ENCODE data around the gene ST6GALNAC3. TPM values are rescaled to one million over a fixed set of nuclear protein-coding genes. Genes with fewer than 3 reads are reported as not detected.

ST6GALNAC3 gene
- polyA plus RNA-seq, 4 donors = under 0.01 to 21.7 (median 2.6) TPM

GRCh38 chr1:76298399-76298798 is 223.9 kb downstream of the ST6GALNAC3 start:
- Histone ChIP-seq H3K4me1 (ENCODE audit: control insufficient read depth in 3 of 3, insufficient read depth in 2 of 3, low read depth in 1 of 3, low read length in 2 of 3) (no peaks in the 10 kb centered on the region), H3K27ac (ENCODE audit: low read depth in 1 of 3, low read length in 2 of 3) (no peak overlapping the region), H3K9me3 (ENCODE audit: control insufficient read depth in 2 of 2, insufficient read depth in 1 of 2, low read depth in 1 of 2, low read length in 1 of 2) (peaks cover 0 to 1% of the 10 kb centered on the region in 2 donors), H3K27me3 (ENCODE audit: control insufficient read depth in 3 of 3, insufficient read depth in 3 of 3, low read length in 3 of 3) (no peaks in the 10 kb centered on the region), H3K36me3 (ENCODE audit: control insufficient read depth in 3 of 3, insufficient read depth in 2 of 3, low read depth in 1 of 3, low read length in 3 of 3) (no peaks in the 10 kb centered on the region), H3K4me3 (ENCODE audit: low read depth in 1 of 3, low read length in 3 of 3) (no peak overlapping the region)
- WGBS, 3 donors = 64 to 68% (median 67%) methylated on average over 4 of the region's 4 CpGs
- FAIRE-seq (no peak), DNase-seq (no peak)

DNA sequence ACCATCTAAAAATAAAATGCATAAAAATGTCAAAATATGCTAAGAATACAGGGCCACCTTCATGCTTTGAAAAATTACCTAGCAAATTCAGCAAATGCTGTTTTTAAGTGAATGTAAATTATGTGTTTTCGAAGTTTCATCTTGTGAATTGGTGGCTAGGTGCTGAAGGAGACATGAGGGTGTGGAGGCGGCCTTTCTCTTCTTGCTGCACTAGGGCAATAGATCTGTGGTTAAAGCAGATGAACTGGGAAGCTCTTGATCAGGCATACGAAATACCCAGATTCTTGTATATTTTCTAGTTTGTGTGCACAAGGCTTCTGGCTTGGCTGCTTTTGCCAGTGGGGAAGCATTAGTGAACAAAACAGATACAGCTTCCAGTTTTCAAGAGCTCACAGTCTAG is 224.5 kb downstream of the ST6GALNAC3 start:
- no peak for DNase-seq
- H3K36me3 ChIP-seq (ENCODE audit: control insufficient read depth in 3 of 3, insufficient read depth in 2 of 3, low read depth in 1 of 3, low read length in 3 of 3) = no peaks in the 10 kb centered on the region

GRCh38 chr1:76300556-76300955 is 226.0 kb downstream of the ST6GALNAC3 start:
- FAIRE-seq = no peak
- 71 to 79% (median 74%) methylated on average over 3 of the region's 3 CpGs for WGBS, 3 donors

More for the DNA sequence above, 224.5 kb downstream of the ST6GALNAC3 start:
- H3K9me3 ChIP-seq (ENCODE audit: control insufficient read depth in 2 of 2, insufficient read depth in 1 of 2, low read depth in 1 of 2, low read length in 1 of 2) = peaks cover 0 to 1% of the 10 kb centered on the region in 2 donors
- no peak for FAIRE-seq
- WGBS, 3 donors = 75 to 89% (median 84%) methylated on average over 3 of the region's 3 CpGs
- H3K27me3 ChIP-seq (ENCODE audit: control insufficient read depth in 3 of 3, insufficient read depth in 3 of 3, low read length in 3 of 3) = no peaks in the 10 kb centered on the region
- no peak overlapping the region for H3K27ac ChIP-seq (ENCODE audit: low read depth in 1 of 3, low read length in 2 of 3)
- H3K4me3 ChIP-seq (ENCODE audit: low read depth in 1 of 3, low read length in 3 of 3) = no peak overlapping the region
- no peaks in the 10 kb centered on the region for H3K4me1 ChIP-seq (ENCODE audit: control insufficient read depth in 3 of 3, insufficient read depth in 2 of 3, low read depth in 1 of 3, low read length in 2 of 3)

DNA sequence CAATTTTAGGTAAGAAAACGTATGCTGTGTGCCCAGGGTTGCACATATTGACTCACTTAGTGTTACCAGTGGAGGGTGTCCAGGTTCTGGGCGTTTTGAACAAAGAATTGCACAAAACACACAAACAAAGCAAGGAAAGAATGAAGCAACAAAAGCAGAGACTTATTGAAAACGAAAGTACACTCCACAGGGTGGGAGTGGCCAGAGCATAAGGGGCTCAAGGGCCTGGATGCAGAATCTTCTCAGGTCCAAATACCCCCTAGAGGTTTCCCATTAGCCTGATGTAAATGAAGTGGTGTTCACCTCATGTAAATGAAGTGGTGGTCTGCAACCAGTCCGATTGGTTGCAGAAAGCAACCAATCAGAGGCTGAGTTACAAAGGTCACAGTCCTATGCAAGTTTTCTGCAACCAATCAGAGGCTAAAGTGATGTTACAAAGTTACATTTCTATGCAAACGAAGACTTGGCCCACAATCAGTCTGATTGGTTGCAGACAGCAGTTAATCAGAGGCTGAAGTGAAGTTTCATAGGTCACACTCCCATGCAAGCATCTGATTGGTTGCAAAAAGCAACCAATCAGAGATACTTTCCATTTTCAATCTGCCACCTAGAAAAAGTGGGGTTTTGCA is 228.3 kb downstream of the ST6GALNAC3 start:
- Histone ChIP-seq H3K27me3 (ENCODE audit: control insufficient read depth in 3 of 3, insufficient read depth in 3 of 3, low read length in 3 of 3) (no peaks in the 10 kb centered on the region), H3K4me1 (ENCODE audit: control insufficient read depth in 3 of 3, insufficient read depth in 2 of 3, low read depth in 1 of 3, low read length in 2 of 3) (no peaks in the 10 kb centered on the region), H3K36me3 (ENCODE audit: control insufficient read depth in 3 of 3, insufficient read depth in 2 of 3, low read depth in 1 of 3, low read length in 3 of 3) (no peaks in the 10 kb centered on the region), H3K4me3 (ENCODE audit: low read depth in 1 of 3, low read length in 3 of 3) (no peak overlapping the region), H3K27ac (ENCODE audit: low read depth in 1 of 3, low read length in 2 of 3) (no peak overlapping the region), H3K9me3 (ENCODE audit: control insufficient read depth in 2 of 2, insufficient read depth in 1 of 2, low read depth in 1 of 2, low read length in 1 of 2) (peaks cover 0 to 1% of the 10 kb centered on the region in 2 donors)
- no peak for DNase-seq
- FAIRE-seq = no peak
- 49 to 72% (median 61%) methylated on average over 4 to 5 of the region's 5 CpGs for WGBS, 3 donors

More at GRCh38 chr1:76300556-76300955, 226.0 kb downstream of the ST6GALNAC3 start:
- H3K27me3 ChIP-seq (ENCODE audit: control insufficient read depth in 3 of 3, insufficient read depth in 3 of 3, low read length in 3 of 3) = no peaks in the 10 kb centered on the region
- no peak overlapping the region for H3K27ac ChIP-seq (ENCODE audit: low read depth in 1 of 3, low read length in 2 of 3)
- H3K4me1 ChIP-seq (ENCODE audit: control insufficient read depth in 3 of 3, insufficient read depth in 2 of 3, low read depth in 1 of 3, low read length in 2 of 3) = no peaks in the 10 kb centered on the region
- no peak for DNase-seq
- H3K36me3 ChIP-seq (ENCODE audit: control insufficient read depth in 3 of 3, insufficient read depth in 2 of 3, low read depth in 1 of 3, low read length in 3 of 3) = no peaks in the 10 kb centered on the region
- no peak overlapping the region for H3K4me3 ChIP-seq (ENCODE audit: low read depth in 1 of 3, low read length in 3 of 3)
- peaks cover 0 to 1% of the 10 kb centered on the region in 2 donors for H3K9me3 ChIP-seq (ENCODE audit: control insufficient read depth in 2 of 2, insufficient read depth in 1 of 2, low read depth in 1 of 2, low read length in 1 of 2)

DNA sequence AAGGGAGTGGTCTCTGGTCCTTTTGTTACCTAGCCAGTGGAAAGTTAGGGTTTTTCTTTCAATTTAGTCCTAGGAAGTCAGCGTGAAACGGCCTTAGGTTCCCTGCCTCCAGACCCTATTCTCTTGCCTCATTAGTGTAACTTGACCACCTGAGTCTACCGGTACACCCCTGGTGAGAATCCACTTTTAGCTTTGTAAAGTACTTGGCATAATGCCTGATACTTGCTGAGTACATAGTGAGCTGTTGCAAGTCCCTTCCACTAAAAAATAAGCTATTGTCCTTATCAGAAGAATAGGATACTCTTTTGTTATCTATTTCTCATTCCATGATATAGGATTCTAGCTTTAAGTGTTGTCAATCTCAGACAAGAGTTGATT is 228.8 kb downstream of the ST6GALNAC3 start:
- H3K4me1 ChIP-seq (ENCODE audit: control insufficient read depth in 3 of 3, insufficient read depth in 2 of 3, low read depth in 1 of 3, low read length in 2 of 3) = no peaks in the 10 kb centered on the region
- no peaks in the 10 kb centered on the region for H3K36me3 ChIP-seq (ENCODE audit: control insufficient read depth in 3 of 3, insufficient read depth in 2 of 3, low read depth in 1 of 3, low read length in 3 of 3)
- FAIRE-seq (no peak), DNase-seq (no peak)
- H3K27me3 ChIP-seq (ENCODE audit: control insufficient read depth in 3 of 3, insufficient read depth in 3 of 3, low read length in 3 of 3) = no peaks in the 10 kb centered on the region
- H3K27ac ChIP-seq (ENCODE audit: low read depth in 1 of 3, low read length in 2 of 3) = no peak overlapping the region
- peaks cover 0 to 1% of the 10 kb centered on the region in 2 donors for H3K9me3 ChIP-seq (ENCODE audit: control insufficient read depth in 2 of 2, insufficient read depth in 1 of 2, low read depth in 1 of 2, low read length in 1 of 2)
- no peak overlapping the region for H3K4me3 ChIP-seq (ENCODE audit: low read depth in 1 of 3, low read length in 3 of 3)
- WGBS, 3 donors = 90 to 95% (median 93%) methylated on average over 3 of the region's 3 CpGs

- H3K27ac ChIP-seq (ENCODE audit: low read depth in 1 of 3, low read length in 2 of 3) = no peak overlapping the region
- no peak for FAIRE-seq
Measured at GRCh38 chr1:76313304-76313703, 238.8 kb downstream of the ST6GALNAC3 start.

DNA sequence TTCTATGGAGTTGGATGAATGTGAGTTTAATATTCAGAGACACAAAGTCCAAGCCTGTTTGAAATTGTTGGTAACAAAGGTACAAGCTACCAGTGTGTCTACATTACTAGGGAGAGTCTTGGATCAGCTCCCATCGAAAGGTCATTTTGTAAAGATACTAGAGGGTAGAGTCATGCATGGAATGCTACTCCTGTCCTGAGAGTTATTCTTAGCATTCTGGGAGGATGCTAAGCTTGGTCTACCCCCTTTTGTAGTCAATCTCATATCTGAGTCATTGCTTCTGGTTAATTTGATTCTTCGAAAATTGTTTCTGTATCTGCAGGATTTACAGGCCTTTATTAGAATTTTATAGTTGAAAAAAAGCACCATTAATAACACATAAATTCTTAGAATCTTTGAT is 240.2 kb downstream of the ST6GALNAC3 start:
- WGBS, 3 donors = 82 to 91% (median 85%) methylated on average over 2 of the region's 2 CpGs
- no peak overlapping the region for H3K27ac ChIP-seq (ENCODE audit: low read depth in 1 of 3, low read length in 2 of 3)
- H3K9me3 ChIP-seq (ENCODE audit: control insufficient read depth in 2 of 2, insufficient read depth in 1 of 2, low read depth in 1 of 2, low read length in 1 of 2) = no peaks in the 10 kb centered on the region
- H3K27me3 ChIP-seq (ENCODE audit: control insufficient read depth in 3 of 3, insufficient read depth in 3 of 3, low read length in 3 of 3) = no peaks in the 10 kb centered on the region
- FAIRE-seq (no peak), DNase-seq (no peak)
- H3K4me1 ChIP-seq (ENCODE audit: control insufficient read depth in 3 of 3, insufficient read depth in 2 of 3, low read depth in 1 of 3, low read length in 2 of 3) = no peaks in the 10 kb centered on the region
- H3K4me3 ChIP-seq (ENCODE audit: low read depth in 1 of 3, low read length in 3 of 3) = no peak overlapping the region
- no peaks in the 10 kb centered on the region for H3K36me3 ChIP-seq (ENCODE audit: control insufficient read depth in 3 of 3, insufficient read depth in 2 of 3, low read depth in 1 of 3, low read length in 3 of 3)

More at GRCh38 chr1:76313304-76313703, 238.8 kb downstream of the ST6GALNAC3 start:
- 84 to 90% (median 89%) methylated on average over 1 of the region's 1 CpG for WGBS, 3 donors
- Histone ChIP-seq H3K4me1 (ENCODE audit: control insufficient read depth in 3 of 3, insufficient read depth in 2 of 3, low read depth in 1 of 3, low read length in 2 of 3) (no peaks in the 10 kb centered on the region), H3K4me3 (ENCODE audit: low read depth in 1 of 3, low read length in 3 of 3) (no peak overlapping the region), H3K9me3 (ENCODE audit: control insufficient read depth in 2 of 2, insufficient read depth in 1 of 2, low read depth in 1 of 2, low read length in 1 of 2) (no peaks in the 10 kb centered on the region), H3K36me3 (ENCODE audit: control insufficient read depth in 3 of 3, insufficient read depth in 2 of 3, low read depth in 1 of 3, low read length in 3 of 3) (no peaks in the 10 kb centered on the region), H3K27me3 (ENCODE audit: control insufficient read depth in 3 of 3, insufficient read depth in 3 of 3, low read length in 3 of 3) (no peaks in the 10 kb centered on the region)
- no peak for DNase-seq

GRCh38 chr1:76317299-76317900 is 242.9 kb downstream of the ST6GALNAC3 start:
- DNase-seq = no peak
- Histone ChIP-seq H3K27me3 (ENCODE audit: control insufficient read depth in 3 of 3, insufficient read depth in 3 of 3, low read length in 3 of 3) (no peaks in the 10 kb centered on the region), H3K36me3 (ENCODE audit: control insufficient read depth in 3 of 3, insufficient read depth in 2 of 3, low read depth in 1 of 3, low read length in 3 of 3) (no peaks in the 10 kb centered on the region), H3K4me1 (ENCODE audit: control insufficient read depth in 3 of 3, insufficient read depth in 2 of 3, low read depth in 1 of 3, low read length in 2 of 3) (no peaks in the 10 kb centered on the region), H3K4me3 (ENCODE audit: low read depth in 1 of 3, low read length in 3 of 3) (no peak overlapping the region), H3K27ac (ENCODE audit: low read depth in 1 of 3, low read length in 2 of 3) (no peak overlapping the region), H3K9me3 (ENCODE audit: control insufficient read depth in 2 of 2, insufficient read depth in 1 of 2, low read depth in 1 of 2, low read length in 1 of 2) (no peaks in the 10 kb centered on the region)
- FAIRE-seq = no peak
- 95 to 98% (median 97%) methylated on average over 2 of the region's 2 CpGs for WGBS, 3 donors

Measured in small intestine (tissue), 7 donors.